Lower leg skin (tissue), 3 donors: ENCODE measurements around the gene GDF2.

Experiments used
- POLR2A ChIP-seq, 2 donors: fragments of 450-650 bp; IDR thresholded peaks; one replicate each; pipeline ENCODE4 v1.6.1; 2016 to 2017; ENCODE audit warnings: antibody characterized with exemption in 2 of 2, mild to moderate bottlenecking in 1 of 2, moderate library complexity in 1 of 2
- TF ChIP-seq, protein P1 (sequence below), 3 donors: fragments of 450-650 bp; IDR thresholded peaks; one replicate each; pipeline ENCODE4 v1.5.1; 2016; ENCODE audit warnings: antibody characterized with exemption in 3 of 3, mild to moderate bottlenecking in 3 of 3, moderate library complexity in 2 of 3

DNA sequence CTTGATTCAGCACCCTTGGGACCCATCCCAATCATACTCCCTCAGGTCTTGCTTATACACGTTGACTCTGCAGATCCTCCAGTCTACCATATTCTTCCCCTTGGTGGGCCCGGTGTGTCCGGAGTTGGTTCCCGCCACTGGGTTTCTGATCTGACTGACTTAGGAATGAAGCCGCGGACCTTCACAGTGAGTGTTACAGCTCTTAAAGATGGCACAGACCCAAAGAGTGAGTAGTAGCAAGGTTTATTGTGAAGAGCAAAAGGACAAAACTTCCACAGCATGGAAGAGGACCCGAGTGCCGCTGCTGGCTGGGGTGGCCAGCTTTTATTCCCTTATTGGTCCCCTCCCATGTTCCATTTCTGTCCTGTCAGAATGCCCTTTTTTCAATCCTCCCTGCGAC is 28.2 kb upstream of the GDF2 start:
- TF ChIP-seq, protein P1, sequence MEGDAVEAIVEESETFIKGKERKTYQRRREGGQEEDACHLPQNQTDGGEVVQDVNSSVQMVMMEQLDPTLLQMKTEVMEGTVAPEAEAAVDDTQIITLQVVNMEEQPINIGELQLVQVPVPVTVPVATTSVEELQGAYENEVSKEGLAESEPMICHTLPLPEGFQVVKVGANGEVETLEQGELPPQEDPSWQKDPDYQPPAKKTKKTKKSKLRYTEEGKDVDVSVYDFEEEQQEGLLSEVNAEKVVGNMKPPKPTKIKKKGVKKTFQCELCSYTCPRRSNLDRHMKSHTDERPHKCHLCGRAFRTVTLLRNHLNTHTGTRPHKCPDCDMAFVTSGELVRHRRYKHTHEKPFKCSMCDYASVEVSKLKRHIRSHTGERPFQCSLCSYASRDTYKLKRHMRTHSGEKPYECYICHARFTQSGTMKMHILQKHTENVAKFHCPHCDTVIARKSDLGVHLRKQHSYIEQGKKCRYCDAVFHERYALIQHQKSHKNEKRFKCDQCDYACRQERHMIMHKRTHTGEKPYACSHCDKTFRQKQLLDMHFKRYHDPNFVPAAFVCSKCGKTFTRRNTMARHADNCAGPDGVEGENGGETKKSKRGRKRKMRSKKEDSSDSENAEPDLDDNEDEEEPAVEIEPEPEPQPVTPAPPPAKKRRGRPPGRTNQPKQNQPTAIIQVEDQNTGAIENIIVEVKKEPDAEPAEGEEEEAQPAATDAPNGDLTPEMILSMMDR (IDR thresholded peaks at IDR 0.05): no peak
- TF ChIP-seq POLR2A (IDR thresholded peaks at IDR 0.05): no peak
